ENCODE measurements around the gene OSM.
A peak's percentile ranks its signal among the peaks of the same experiment; 100 is the strongest.

Gene OSM

DNA sequence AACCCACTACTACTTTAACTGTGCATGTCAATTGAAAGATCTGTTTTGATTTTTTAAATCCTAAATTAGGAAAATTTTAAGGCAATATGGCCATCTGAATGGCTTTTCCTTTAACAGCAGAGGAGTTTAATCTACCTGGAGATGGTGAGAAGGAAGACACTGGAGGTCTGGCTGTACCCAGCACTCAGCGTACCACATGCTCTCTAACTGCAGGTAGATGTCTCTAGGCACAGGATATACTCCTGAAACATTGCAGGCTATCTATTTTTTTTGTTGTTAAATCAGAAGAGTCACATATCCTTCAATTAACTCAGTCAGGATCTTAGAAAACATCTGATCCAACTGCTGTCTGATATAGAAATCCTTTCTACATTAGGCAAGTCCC lies 40.0 kb upstream of the OSM start:
- H3K4me3 ChIP-seq (ENCODE audit: low read length): no peak overlapping the region
- H3K27me3 ChIP-seq (ENCODE audit: control insufficient read depth, insufficient read depth, low read length): no peaks in the 10 kb centered on the region
- H3K4me1 ChIP-seq (ENCODE audit: control insufficient read depth, insufficient read depth, low read length): peaks cover 96% of the 10 kb centered on the region
- H3K9me3 ChIP-seq (ENCODE audit: control insufficient read depth, low read length): no peaks in the 10 kb centered on the region
- H3K9ac ChIP-seq (ENCODE audit: low read length): peak overlapping the region; percentile 64
- peaks cover 9% of the 10 kb centered on the region for H3K36me3 ChIP-seq (ENCODE audit: control insufficient read depth, insufficient read depth, low read length)

DNA sequence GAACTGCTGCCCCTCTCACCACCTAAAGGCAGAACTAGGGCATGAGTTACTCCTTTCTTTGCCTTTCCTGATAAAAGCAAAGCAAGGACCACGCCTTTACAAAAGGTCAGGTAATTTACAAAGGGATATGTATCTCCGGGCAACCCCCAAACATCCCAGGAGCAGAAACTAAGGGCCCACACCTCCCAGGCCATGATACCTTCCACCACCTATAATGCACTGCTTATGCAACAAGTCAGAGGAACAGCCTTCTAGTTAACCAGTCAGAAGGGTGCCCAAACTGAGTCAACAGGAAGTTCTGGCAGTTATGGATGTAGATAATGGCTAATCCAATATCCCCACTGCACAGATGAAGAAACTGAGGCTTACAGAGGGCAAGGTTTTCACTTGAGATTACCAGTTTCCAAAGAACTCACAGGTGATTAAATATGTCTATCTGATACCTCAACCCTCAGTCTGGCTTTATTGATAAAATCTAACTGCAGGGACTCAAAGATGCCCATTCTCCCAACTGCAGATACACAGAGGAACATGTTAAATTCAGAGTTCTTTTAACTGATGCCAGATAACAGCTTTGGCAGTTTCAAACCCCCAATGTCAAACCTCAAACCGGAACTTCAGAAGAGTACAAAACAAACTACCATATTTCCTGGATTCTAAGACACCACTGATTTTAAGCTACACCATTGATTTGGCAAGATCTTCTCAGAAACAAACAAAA lies 39.4 kb upstream of the OSM start:
- peak overlapping the region; percentile 64 for H3K9ac ChIP-seq (ENCODE audit: low read length)
- H3K9me3 ChIP-seq (ENCODE audit: control insufficient read depth, low read length): no peaks in the 10 kb centered on the region
- no peak overlapping the region for H3K4me3 ChIP-seq (ENCODE audit: low read length)
- no peaks in the 10 kb centered on the region for H3K27me3 ChIP-seq (ENCODE audit: control insufficient read depth, insufficient read depth, low read length)
- H3K4me1 ChIP-seq (ENCODE audit: control insufficient read depth, insufficient read depth, low read length): peaks cover 96% of the 10 kb centered on the region
- peaks cover 14% of the 10 kb centered on the region for H3K36me3 ChIP-seq (ENCODE audit: control insufficient read depth, insufficient read depth, low read length)

DNA sequence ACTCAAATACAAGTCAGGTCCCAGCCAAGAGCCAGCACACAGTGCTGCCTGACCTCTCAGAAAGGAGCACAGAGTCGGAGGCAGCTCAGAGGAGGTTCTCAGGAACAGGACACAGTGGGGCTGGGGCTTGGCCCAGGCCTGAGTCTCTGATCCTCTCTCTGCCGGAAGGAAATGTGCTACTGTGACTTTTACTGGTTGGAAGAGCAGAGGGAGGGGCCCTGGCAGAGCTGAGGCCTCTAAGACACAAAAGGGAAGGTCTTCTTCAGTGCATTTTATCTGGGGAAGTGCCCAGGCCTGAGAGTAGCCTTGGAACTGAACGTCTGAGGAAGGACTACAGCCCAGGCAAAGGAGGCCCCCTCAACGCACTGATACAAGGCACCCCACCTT lies 38.9 kb upstream of the OSM start:
- Histone ChIP-seq H3K36me3 (ENCODE audit: control insufficient read depth, insufficient read depth, low read length) (peaks cover 16% of the 10 kb centered on the region), H3K4me3 (ENCODE audit: low read length) (no peak overlapping the region)

DNA sequence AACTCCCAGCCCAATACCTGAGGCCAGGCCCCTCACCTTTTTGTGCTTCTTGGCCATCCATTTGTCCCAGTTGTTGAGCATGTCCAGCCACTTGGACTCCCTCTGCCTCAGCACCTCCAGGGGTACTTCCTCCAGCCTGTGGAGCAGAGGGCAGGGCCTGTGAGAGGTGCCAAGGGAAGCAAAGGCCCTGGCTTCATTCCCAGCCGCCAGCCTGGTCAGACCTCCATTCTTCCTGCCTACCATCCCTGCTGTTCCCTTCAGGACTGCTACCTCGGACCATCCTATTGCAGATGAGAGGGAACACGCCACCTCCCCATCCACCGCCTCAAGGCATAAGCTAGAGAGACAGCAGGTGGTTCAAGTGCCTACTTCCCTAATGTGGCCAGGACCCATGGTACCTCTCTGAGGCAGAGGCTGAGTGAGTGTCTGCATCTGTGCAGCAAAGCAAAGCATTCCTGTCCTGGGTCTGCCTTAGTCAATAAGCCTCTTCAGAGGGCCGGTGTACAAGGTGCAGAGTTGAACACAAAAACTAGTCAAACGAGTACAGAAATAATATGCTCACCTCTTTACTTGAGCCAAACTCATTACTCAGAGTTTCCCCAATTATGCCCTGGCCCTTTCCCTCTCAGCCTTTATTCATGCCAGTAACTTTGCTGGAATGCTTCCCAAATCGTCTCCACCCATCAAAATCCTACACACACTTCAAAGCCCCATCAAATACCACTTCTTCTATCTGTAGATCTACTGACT lies 38.0 kb upstream of the OSM start:
- Histone ChIP-seq H3K9ac (ENCODE audit: low read length) (peak overlapping the region; percentile 64), H3K9me3 (ENCODE audit: control insufficient read depth, low read length) (no peaks in the 10 kb centered on the region), H3K4me1 (ENCODE audit: control insufficient read depth, insufficient read depth, low read length) (peaks cover 85% of the 10 kb centered on the region), H3K27me3 (ENCODE audit: control insufficient read depth, insufficient read depth, low read length) (no peaks in the 10 kb centered on the region), H3K36me3 (ENCODE audit: control insufficient read depth, insufficient read depth, low read length) (peaks cover 16% of the 10 kb centered on the region), H3K4me3 (ENCODE audit: low read length) (no peak overlapping the region)

More for the DNA sequence above, 38.9 kb upstream of the OSM start:
- Histone ChIP-seq H3K27me3 (ENCODE audit: control insufficient read depth, insufficient read depth, low read length) (no peaks in the 10 kb centered on the region), H3K4me1 (ENCODE audit: control insufficient read depth, insufficient read depth, low read length) (peaks cover 93% of the 10 kb centered on the region), H3K9ac (ENCODE audit: low read length) (peak overlapping the region; percentile 64), H3K9me3 (ENCODE audit: control insufficient read depth, low read length) (no peaks in the 10 kb centered on the region)

DNA sequence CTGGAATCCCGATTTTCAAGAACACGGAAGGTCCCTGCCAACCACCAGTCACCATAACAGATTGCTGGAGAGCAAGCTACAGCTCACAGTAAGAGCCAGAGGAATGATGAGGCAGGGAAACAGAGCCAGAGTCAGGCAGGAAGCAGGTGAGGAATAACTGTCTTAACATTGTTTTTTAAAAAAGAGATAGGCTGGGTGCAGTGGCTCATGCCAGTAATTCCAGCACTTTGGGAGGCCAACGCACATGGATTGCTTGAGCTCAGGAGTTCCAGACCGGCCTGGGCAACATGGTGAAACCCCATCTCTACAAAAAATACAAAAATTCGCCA lies 36.1 kb upstream of the OSM start:
- H3K27me3 ChIP-seq (ENCODE audit: control insufficient read depth, insufficient read depth, low read length): no peaks in the 10 kb centered on the region
- peak overlapping the region; percentile 24 for H3K9ac ChIP-seq (ENCODE audit: low read length)
- H3K9me3 ChIP-seq (ENCODE audit: control insufficient read depth, low read length): no peaks in the 10 kb centered on the region
- H3K36me3 ChIP-seq (ENCODE audit: control insufficient read depth, insufficient read depth, low read length): peaks cover 18% of the 10 kb centered on the region
- peaks cover 84% of the 10 kb centered on the region for H3K4me1 ChIP-seq (ENCODE audit: control insufficient read depth, insufficient read depth, low read length)
- no peak overlapping the region for H3K4me3 ChIP-seq (ENCODE audit: low read length)

DNA sequence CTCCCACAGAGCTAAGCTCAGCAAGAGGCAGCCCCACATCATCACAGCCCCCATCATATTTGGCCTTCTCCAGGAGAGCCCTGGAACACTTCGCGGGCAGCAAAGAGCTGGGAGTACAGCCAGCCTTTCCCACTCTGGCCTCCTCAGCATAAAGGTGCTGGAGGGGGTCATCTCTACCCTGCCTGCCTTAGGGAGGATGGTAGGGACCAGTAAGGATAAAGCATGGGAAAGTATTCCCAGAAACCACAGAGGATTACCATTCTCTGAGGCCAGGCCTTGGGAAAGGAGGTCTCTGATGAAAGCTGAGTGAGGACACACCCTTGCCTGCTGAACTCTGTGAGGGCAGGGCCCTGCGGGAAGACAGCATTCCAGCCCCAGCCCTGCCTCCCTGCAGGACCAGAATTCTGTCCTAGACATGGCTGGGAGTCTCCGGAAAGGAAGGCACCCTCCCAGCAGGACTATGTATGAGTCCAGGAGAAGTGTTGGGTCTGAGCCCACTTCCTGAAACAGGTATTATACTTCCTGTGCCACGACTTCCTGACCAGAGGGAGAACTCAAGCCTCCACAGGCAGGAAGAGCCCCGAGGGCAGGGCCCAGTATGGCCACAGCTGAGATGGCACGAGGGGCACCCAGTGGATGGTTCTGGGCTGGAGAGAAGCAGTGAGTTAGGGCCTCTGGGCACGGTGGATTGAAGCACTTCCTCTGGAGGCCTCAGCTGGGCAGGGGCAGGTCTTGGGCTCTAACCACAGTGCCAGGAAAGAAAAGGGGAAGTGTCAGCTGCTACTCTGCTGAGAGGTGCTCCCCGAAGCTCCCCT lies 35.6 kb upstream of the OSM start:
- peak overlapping the region; percentile 24 for H3K9ac ChIP-seq (ENCODE audit: low read length)
- peaks cover 86% of the 10 kb centered on the region for H3K4me1 ChIP-seq (ENCODE audit: control insufficient read depth, insufficient read depth, low read length)
- peaks cover 23% of the 10 kb centered on the region for H3K36me3 ChIP-seq (ENCODE audit: control insufficient read depth, insufficient read depth, low read length)
- H3K4me3 ChIP-seq (ENCODE audit: low read length): no peak overlapping the region
- no peaks in the 10 kb centered on the region for H3K27me3 ChIP-seq (ENCODE audit: control insufficient read depth, insufficient read depth, low read length)
- H3K9me3 ChIP-seq (ENCODE audit: control insufficient read depth, low read length): no peaks in the 10 kb centered on the region

DNA sequence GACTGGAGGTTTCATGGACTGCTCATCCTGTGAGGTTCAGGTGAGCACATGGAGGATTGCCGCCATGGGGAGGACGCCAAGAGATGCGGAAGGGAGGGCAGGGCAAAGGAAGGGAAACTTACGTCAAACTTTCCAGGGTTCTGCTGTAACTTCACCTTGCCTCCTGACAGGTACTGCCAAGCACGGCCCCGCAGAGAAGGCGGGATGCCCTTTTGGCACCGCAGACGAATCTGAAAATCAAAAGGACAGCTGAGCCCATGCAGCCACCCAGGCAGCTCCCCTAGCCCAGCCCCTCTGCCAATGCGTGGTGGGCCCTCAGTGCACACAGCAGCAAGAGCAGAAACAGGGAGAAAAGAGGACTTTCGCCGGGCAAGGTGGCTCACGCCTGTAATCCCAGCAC lies 32.7 kb upstream of the OSM start:
- no peaks in the 10 kb centered on the region for H3K27me3 ChIP-seq (ENCODE audit: control insufficient read depth, insufficient read depth, low read length)
- H3K4me1 ChIP-seq (ENCODE audit: control insufficient read depth, insufficient read depth, low read length): peaks cover 62% of the 10 kb centered on the region
- no peaks in the 10 kb centered on the region for H3K9me3 ChIP-seq (ENCODE audit: control insufficient read depth, low read length)
- no peak overlapping the region for H3K4me3 ChIP-seq (ENCODE audit: low read length)
- no peak overlapping the region for H3K9ac ChIP-seq (ENCODE audit: low read length)
- peaks cover 31% of the 10 kb centered on the region for H3K36me3 ChIP-seq (ENCODE audit: control insufficient read depth, insufficient read depth, low read length)

DNA sequence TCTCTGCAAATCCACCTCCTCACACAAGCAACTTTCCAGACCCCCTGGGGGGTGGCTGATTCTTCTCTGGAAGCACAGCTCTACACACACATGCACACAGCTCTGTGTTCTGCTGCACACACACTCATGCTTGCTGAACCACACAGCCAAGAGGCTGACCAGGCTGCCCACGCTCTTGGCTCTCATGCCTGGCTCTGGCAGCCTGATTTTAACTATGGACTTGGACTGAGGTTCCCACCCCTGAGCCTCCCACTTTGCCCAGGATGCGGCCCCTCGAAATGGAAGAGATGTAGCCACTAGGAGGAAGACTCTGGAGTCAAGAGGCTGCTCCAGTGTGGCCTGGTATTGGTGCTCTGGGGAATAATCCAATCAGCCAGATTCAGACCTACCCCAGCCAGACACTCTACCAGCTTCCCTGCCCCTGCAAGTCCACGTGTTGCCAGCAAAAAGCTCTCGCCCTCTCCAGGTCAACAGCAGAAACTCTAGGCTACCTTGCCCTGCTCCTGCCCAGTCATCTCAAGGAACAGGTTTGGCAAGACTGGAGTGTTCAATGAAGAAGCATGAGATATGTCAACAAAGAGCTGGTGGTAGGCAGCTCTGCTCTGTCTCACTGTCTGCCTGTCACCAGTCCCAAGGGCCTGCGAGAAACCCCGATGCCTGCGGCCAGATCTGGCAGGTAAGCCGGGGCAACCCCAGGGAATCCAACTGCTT lies 31.5 kb upstream of the OSM start:
- Histone ChIP-seq H3K4me1 (ENCODE audit: control insufficient read depth, insufficient read depth, low read length) (peaks cover 51% of the 10 kb centered on the region), H3K36me3 (ENCODE audit: control insufficient read depth, insufficient read depth, low read length) (peaks cover 31% of the 10 kb centered on the region), H3K9me3 (ENCODE audit: control insufficient read depth, low read length) (no peaks in the 10 kb centered on the region), H3K9ac (ENCODE audit: low read length) (no peak overlapping the region), H3K27me3 (ENCODE audit: control insufficient read depth, insufficient read depth, low read length) (no peaks in the 10 kb centered on the region), H3K4me3 (ENCODE audit: low read length) (no peak overlapping the region)

DNA sequence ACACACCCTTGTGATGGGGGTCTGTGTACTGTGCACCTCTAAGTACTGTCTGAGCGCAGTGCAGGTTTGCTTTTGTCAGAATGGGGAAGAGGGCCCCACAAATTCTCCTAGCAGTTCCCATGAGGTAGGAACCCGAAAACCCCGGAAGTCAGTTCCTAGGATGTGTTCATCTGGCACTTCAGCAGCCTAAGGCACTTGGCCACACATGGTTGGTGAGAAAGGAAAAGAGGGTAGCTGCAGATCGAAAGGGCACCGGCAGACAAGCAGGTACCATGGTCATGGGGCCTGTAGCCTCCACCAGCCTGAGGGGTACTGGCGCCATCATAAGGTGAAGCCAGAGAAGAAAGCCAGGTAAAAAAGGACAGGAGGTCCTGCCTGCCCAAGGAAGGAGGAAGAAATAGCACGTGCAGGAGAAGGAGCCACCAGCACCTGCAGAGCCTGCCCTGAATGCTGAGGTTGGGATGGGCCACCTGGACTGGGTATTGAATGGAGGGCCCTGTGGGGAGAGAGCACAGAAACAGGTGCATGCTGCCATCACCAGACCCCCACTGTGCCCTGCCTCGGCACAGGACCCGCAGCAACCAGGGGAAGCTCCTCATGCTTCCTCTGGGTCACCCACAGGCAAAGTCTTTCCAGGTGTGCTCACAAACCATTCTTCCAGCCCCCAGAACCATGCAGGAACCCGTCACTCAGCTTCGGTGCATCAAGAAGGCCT lies 30.8 kb upstream of the OSM start:
- Histone ChIP-seq H3K4me3 (ENCODE audit: low read length) (no peak overlapping the region), H3K27me3 (ENCODE audit: control insufficient read depth, insufficient read depth, low read length) (no peaks in the 10 kb centered on the region), H3K9ac (ENCODE audit: low read length) (no peak overlapping the region), H3K9me3 (ENCODE audit: control insufficient read depth, low read length) (no peaks in the 10 kb centered on the region), H3K36me3 (ENCODE audit: control insufficient read depth, insufficient read depth, low read length) (peaks cover 35% of the 10 kb centered on the region), H3K4me1 (ENCODE audit: control insufficient read depth, insufficient read depth, low read length) (peaks cover 43% of the 10 kb centered on the region)

DNA sequence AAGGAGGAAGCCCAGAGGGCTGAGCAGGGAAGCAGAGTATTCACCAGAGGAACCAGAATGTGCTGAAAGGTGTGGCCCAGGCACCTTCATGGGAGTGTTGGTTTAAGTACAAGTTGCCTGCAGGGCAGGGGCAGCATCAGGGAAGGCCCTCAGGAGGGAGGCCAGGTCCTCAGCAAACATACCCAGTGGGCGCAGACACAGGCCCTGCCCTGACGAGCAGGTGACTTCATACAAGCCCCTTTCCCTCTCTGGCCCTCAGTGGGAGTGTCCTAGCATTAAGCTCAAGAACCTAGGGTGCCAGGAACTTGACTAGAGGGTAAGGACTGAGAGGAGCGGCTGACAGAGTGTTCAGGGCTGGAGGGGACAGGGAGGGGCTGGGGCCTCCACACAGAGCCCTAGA lies 30.2 kb upstream of the OSM start:
- Histone ChIP-seq H3K9me3 (ENCODE audit: control insufficient read depth, low read length) (no peaks in the 10 kb centered on the region), H3K9ac (ENCODE audit: low read length) (no peak overlapping the region), H3K4me3 (ENCODE audit: low read length) (no peak overlapping the region), H3K27me3 (ENCODE audit: control insufficient read depth, insufficient read depth, low read length) (no peaks in the 10 kb centered on the region), H3K36me3 (ENCODE audit: control insufficient read depth, insufficient read depth, low read length) (peaks cover 34% of the 10 kb centered on the region), H3K4me1 (ENCODE audit: control insufficient read depth, insufficient read depth, low read length) (peaks cover 37% of the 10 kb centered on the region)

DNA sequence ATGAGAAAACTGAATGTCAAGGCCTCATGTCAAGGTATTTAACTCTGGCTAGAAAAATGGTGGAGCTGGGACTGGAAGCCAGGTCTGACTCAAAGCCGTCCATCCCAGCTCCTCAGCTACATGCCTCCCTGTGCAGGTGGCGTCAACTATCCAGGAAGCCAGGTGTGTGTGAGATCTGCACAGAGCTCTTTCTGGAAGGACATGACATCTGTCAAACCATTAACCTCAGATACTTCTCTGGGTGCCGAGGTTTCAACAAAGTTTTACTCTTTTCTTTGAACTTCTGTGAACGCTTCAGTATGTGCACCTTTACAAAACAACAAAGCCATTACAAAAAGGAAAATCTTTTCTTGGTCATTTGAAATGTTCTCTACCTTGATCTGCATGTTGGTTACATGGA lies 29.7 kb upstream of the OSM start:
- Histone ChIP-seq H3K36me3 (ENCODE audit: control insufficient read depth, insufficient read depth, low read length) (peaks cover 29% of the 10 kb centered on the region), H3K4me1 (ENCODE audit: control insufficient read depth, insufficient read depth, low read length) (peaks cover 36% of the 10 kb centered on the region), H3K4me3 (ENCODE audit: low read length) (no peak overlapping the region), H3K27me3 (ENCODE audit: control insufficient read depth, insufficient read depth, low read length) (no peaks in the 10 kb centered on the region), H3K9ac (ENCODE audit: low read length) (no peak overlapping the region), H3K9me3 (ENCODE audit: control insufficient read depth, low read length) (no peaks in the 10 kb centered on the region)
